K562 (cell line): ENCODE results near the gene USP35. TPM values are rescaled to one million over a fixed set of nuclear protein-coding genes. Genes with fewer than 3 reads are reported as not detected.

Source experiments
- ARHGAP35 ChIP-seq: fragments of 450-650 bp; IDR thresholded peaks from 2 replicates; pipeline ENCODE4 v1.6.1; 2018; ENCODE audit not compliant: partially characterized antibody
- ARID1B ChIP-seq: fragments of 450-650 bp; IDR thresholded peaks from 2 replicates; pipeline ENCODE4 v1.6.1; 2016; ENCODE audit warnings: antibody characterized with exemption, mild to moderate bottlenecking, inconsistent platforms
- CCAR2 ChIP-seq: fragments of 200-400 bp; formaldehyde crosslinking; IDR thresholded peaks from 2 replicates; pipeline ENCODE4 v1.6.1; 2017; ENCODE audit warnings: mild to moderate bottlenecking, low read depth, low read length
- HOXB6 ChIP-seq: fragments of 250-450 bp; sonication (Bioruptor Pico); IDR thresholded peaks from 2 replicates; pipeline ENCODE4 v1.5.1; 2022; ENCODE audit warnings: mild to moderate bottlenecking, borderline replicate concordance
- MAFF ChIP-seq: IDR thresholded peaks from 2 replicates; pipeline ENCODE4 v1.6.1; 2012; ENCODE audit warnings: low read length, improper control_type of control experiment
- NCOA1 ChIP-seq: fragments of 450-650 bp; IDR thresholded peaks from 2 replicates; pipeline ENCODE4 v1.6.1; 2016; ENCODE audit warnings: low read depth
- PRMT5 ChIP-seq: sonication (generic); formaldehyde crosslinking; IDR thresholded peaks from 2 replicates; pipeline ENCODE4 v1.5.0; 2020; ENCODE audit warnings: missing genetic modification reagents
- YY1 ChIP-seq, 3 experiments: IDR thresholded peaks; 2 replicates each; pipeline ENCODE4 v1.6.1; 2011; ENCODE audit warnings: low read length in 2 of 3, mild to moderate bottlenecking in 2 of 3, moderate library complexity in 2 of 3, borderline replicate concordance in 1 of 3, control low read depth in 1 of 3, low read depth in 1 of 3; ENCODE audit not compliant: insufficient read depth in 3 of 3, insufficient replicate concordance in 2 of 3, control insufficient read depth in 1 of 3, insufficient read length in 1 of 3; ENCODE audit errors: extremely low read depth in 1 of 3
- polyA plus RNA-seq, 8 experiments: library from polyadenylated mRNA; depleted of rRNA in 4 of 8; stranded (reverse) in 5 of 8; unstranded in 3 of 8; fragments of >200 nt; fragmentation: Nextera tagmentation in 2 of 8; fragmentation: Illumina TruSeq in 1 of 8; extraction: Ambion mirVana in 2 of 8; extraction: Trizol in 1 of 8; gene quantifications; 2 replicates each; pipeline versions ENCODE4 v1.2.1 to v1.2.3, GENCODE V29; 2011 to 2014; ENCODE audit warnings: inconsistent platforms in 1 of 8, missing spikeins in 1 of 8
- total RNA-seq, 7 experiments: library from RNA; depleted of rRNA in 6 of 7; stranded (reverse); fragments of >200 nt in 6 of 7; fragmentation: Illumina TruSeq in 2 of 7; extraction: Trizol in 2 of 7; gene quantifications; 2 replicates each; pipeline versions ENCODE4 v1.2.1 to v1.2.3, GENCODE V29; 2011 to 2021; ENCODE audit warnings: low replicate concordance in 1 of 7
- TF ChIP-seq, protein P1 (sequence below), 2 experiments: fragments of 200-800 bp in 1 of 2; sonication (Bioruptor generic) in 1 of 2; sonication (generic) in 1 of 2; formaldehyde crosslinking in 1 of 2; IDR thresholded peaks in 1 of 2; conservative IDR thresholded peaks in 1 of 2; 2 replicates each; pipeline versions ENCODE4 v1.5.0 to v1.6.1; 2016 to 2020; ENCODE audit warnings: missing compliant biosample characterization in 1 of 2, missing genetic modification characterization in 1 of 2, missing genetic modification reagents in 1 of 2

Gene USP35
- total and polyA plus RNA-seq, 9 of the 15 experiments (the other 6 are each of a cell fraction or from before 2014, with no cell fraction given): 0.01 to 4.8 (median 3.6) TPM

DNA sequence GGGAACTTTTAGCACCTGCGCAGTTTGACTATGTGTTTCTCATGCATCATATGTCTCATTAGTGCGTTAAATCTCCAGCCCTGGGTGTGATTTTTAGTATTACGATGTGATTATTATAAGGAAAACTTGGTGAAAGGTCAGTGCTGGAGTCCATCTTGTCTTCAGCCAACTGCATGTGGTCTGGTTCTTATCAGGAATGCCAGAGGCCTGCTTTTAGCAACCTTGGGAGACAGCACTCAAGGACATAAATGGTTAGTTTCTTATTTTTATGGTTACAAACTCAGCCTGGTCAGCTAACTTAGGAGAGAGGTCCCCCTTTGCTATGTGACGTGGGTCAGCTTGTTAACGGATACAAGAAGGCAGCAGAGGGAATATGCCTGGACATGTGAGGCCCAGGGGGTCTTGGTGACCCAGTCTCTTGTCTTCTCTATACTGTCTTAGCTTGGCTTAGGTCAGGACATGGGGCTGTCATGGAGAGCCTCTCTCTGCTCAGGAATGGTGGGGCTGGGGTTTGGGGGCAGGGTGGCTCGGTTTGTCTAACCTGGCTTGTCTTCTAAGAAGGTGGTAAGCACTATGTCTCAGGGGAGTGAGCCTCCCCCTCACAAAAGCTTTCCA is 21.8 kb upstream of the USP35 start (continued):
- peak in 1 of 3 experiments; percentile 62 for TF ChIP-seq YY1 (IDR thresholded peaks at IDR 0.05; ENCODE audit: borderline replicate concordance in 1 of 3, control insufficient read depth in 1 of 3, extremely low read depth in 1 of 3, insufficient read depth in 3 of 3, insufficient read length in 1 of 3, insufficient replicate concordance in 2 of 3, low read depth in 1 of 3, low read length in 2 of 3)
- no peak for TF ChIP-seq ARHGAP35
- no peak for TF ChIP-seq MAFF
- TF ChIP-seq, protein P1, sequence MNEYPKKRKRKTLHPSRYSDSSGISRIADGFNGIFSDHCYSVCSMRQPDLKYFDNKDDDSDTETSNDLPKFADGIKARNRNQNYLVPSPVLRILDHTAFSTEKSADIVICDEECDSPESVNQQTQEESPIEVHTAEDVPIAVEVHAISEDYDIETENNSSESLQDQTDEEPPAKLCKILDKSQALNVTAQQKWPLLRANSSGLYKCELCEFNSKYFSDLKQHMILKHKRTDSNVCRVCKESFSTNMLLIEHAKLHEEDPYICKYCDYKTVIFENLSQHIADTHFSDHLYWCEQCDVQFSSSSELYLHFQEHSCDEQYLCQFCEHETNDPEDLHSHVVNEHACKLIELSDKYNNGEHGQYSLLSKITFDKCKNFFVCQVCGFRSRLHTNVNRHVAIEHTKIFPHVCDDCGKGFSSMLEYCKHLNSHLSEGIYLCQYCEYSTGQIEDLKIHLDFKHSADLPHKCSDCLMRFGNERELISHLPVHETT (CRISPR knock-in tag; conservative IDR thresholded peaks at IDR 0.05 in 1 of 2, IDR thresholded peaks at IDR 0.05 in 1 of 2): peak in 1 of 2 experiments; percentile 72; a peak in 2 of 4 replicates
- TF ChIP-seq PRMT5 (CRISPR knock-in tag): no peak
- TF ChIP-seq ARID1B: peak; percentile 40
- TF ChIP-seq NCOA1: no peak
- TF ChIP-seq HOXB6 (CRISPR knock-in tag): no peak
- no peak for TF ChIP-seq CCAR2
